ENCODE data around the gene CDC45.

DNA sequence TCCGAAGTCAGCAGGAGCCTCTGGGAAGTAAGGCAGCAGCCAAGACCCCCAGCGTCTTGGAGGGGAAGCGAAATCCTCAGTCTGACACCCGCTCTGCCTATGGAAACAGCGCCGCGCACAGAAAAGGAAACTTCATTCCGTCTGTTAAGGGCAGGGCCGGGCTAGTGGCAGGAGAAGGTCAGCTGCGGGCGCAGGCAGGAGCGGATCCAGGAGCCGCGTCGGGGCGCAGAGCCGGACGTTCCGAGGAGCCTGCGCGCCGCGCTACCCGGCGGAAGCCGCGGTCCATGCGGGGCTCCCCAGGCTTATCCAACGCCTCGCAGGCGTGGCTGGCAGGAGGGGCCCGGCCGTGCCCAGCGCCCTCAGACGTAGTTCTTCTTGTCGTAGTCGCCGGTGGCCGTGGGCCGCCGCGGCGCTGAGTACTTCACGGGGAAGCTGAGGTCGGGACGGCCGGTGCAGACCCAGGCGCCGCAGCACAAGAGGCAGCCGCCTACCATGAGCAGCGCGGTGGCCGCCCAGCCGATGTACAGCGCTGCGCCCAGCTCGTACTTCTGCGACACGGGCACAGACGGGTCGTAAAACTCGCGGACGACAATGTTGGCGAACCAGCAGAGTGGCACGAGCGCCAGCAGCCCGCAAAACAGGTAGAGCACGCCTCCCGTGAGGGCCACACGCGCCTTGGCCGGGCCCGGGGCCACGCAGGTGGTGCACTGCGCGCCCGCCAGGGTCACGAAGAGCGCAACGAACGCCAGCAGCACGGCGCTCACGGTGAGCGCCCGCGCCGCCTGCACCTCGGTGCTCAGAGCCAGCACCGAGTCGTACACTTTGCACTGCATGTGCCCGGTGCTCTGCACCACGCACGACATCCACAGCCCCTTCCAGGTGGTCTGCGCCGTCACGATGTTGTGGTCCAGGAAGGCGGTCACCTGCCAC lies 43.8 kb downstream of the CDC45 start:
- TF ChIP-seq POLR2A (IDR thresholded peaks at IDR 0.05): no peak
- TF ChIP-seq, protein P1, sequence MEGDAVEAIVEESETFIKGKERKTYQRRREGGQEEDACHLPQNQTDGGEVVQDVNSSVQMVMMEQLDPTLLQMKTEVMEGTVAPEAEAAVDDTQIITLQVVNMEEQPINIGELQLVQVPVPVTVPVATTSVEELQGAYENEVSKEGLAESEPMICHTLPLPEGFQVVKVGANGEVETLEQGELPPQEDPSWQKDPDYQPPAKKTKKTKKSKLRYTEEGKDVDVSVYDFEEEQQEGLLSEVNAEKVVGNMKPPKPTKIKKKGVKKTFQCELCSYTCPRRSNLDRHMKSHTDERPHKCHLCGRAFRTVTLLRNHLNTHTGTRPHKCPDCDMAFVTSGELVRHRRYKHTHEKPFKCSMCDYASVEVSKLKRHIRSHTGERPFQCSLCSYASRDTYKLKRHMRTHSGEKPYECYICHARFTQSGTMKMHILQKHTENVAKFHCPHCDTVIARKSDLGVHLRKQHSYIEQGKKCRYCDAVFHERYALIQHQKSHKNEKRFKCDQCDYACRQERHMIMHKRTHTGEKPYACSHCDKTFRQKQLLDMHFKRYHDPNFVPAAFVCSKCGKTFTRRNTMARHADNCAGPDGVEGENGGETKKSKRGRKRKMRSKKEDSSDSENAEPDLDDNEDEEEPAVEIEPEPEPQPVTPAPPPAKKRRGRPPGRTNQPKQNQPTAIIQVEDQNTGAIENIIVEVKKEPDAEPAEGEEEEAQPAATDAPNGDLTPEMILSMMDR (IDR thresholded peaks at IDR 0.05): no peak
